ENCODE results near the gene NIPAL3.

The NIPAL3 gene

GRCh38 chr1:24374891-24375786 lies 40.5 kb upstream of the NIPAL3 start:
- Histone ChIP-seq H3K27me3 (ENCODE audit: insufficient read depth, low read length, poor library complexity) (no peaks in the 10 kb centered on the region), H3K27ac (ENCODE audit: low read depth, low read length) (peak overlapping the region; percentile 38), H3K4me3 (ENCODE audit: low read length) (no peak overlapping the region), H3K79me1 (ENCODE audit: low read length) (no peaks in the 10 kb centered on the region), H3K23ac (ENCODE audit: low read length) (no peak overlapping the region), H3K56ac (ENCODE audit: low read length) (no peak overlapping the region), H4K5ac (ENCODE audit: low read length) (no peak overlapping the region), H2BK15ac (replicated peaks; ENCODE audit: low read depth) (no peak overlapping the region), H3K79me2 (ENCODE audit: control insufficient read depth, insufficient read depth, low read length) (no peaks in the 10 kb centered on the region), H3K18ac (ENCODE audit: low read length) (no peak overlapping the region), H2BK5ac (ENCODE audit: low read length) (no peak overlapping the region), H3K4ac (ENCODE audit: low read depth, low read length) (no peak overlapping the region), H3K4me1 (ENCODE audit: control insufficient read depth, low read depth, low read length) (peaks cover 2% of the 10 kb centered on the region), H3K4me2 (ENCODE audit: low read length) (no peak overlapping the region), H3K36me3 (ENCODE audit: control insufficient read depth, insufficient read depth, low read length) (no peaks in the 10 kb centered on the region), H2AK5ac (ENCODE audit: low read length) (no peak overlapping the region), H2BK120ac (ENCODE audit: low read depth, low read length) (no peak overlapping the region), H3K9ac (ENCODE audit: low read length) (no peak overlapping the region), H4K8ac (ENCODE audit: low read depth, low read length) (no peak overlapping the region)
- DNase-seq, result peak; percentile 52
- WGBS (ENCODE audit: extremely low coverage, insufficient coverage, low lambda C conversion rate), result no CpG with 5 or more reads among the region's 13 CpGs

- H2BK120ac ChIP-seq (ENCODE audit: low read depth, low read length), result no peak overlapping the region
- no peaks in the 10 kb centered on the region for H3K79me1 ChIP-seq (ENCODE audit: low read length)
- H3K27ac ChIP-seq (ENCODE audit: low read depth, low read length), result no peak overlapping the region
- H4K8ac ChIP-seq (ENCODE audit: low read depth, low read length), result no peak overlapping the region
- no peak for DNase-seq
- H2BK15ac ChIP-seq (replicated peaks; ENCODE audit: low read depth), result no peak overlapping the region
- no peak overlapping the region for H2AK5ac ChIP-seq (ENCODE audit: low read length)
- H2BK5ac ChIP-seq (ENCODE audit: low read length), result no peak overlapping the region
- H3K27me3 ChIP-seq (ENCODE audit: insufficient read depth, low read length, poor library complexity), result no peaks in the 10 kb centered on the region
- WGBS (ENCODE audit: extremely low coverage, insufficient coverage, low lambda C conversion rate), result no CpG with 5 or more reads among the region's 8 CpGs
- H3K4ac ChIP-seq (ENCODE audit: low read depth, low read length), result no peak overlapping the region
- peaks cover 2% of the 10 kb centered on the region for H3K4me1 ChIP-seq (ENCODE audit: control insufficient read depth, low read depth, low read length)
- H3K79me2 ChIP-seq (ENCODE audit: control insufficient read depth, insufficient read depth, low read length), result no peaks in the 10 kb centered on the region
- H4K5ac ChIP-seq (ENCODE audit: low read length), result no peak overlapping the region
- H3K56ac ChIP-seq (ENCODE audit: low read length), result no peak overlapping the region
- H3K23ac ChIP-seq (ENCODE audit: low read length), result no peak overlapping the region
- no peak overlapping the region for H3K4me3 ChIP-seq (ENCODE audit: low read length)
- H3K9ac ChIP-seq (ENCODE audit: low read length), result no peak overlapping the region
- no peaks in the 10 kb centered on the region for H3K36me3 ChIP-seq (ENCODE audit: control insufficient read depth, insufficient read depth, low read length)
- H3K18ac ChIP-seq (ENCODE audit: low read length), result no peak overlapping the region
- no peak overlapping the region for H3K4me2 ChIP-seq (ENCODE audit: low read length)
Measured at GRCh38 chr1:24379733-24380315, 35.8 kb upstream of the NIPAL3 start.

- H3K36me3 ChIP-seq (ENCODE audit: control insufficient read depth, insufficient read depth, low read length), result no peaks in the 10 kb centered on the region
- H3K79me2 ChIP-seq (ENCODE audit: control insufficient read depth, insufficient read depth, low read length), result no peaks in the 10 kb centered on the region
- H4K8ac ChIP-seq (ENCODE audit: low read depth, low read length), result no peak overlapping the region
- H3K79me1 ChIP-seq (ENCODE audit: low read length), result no peaks in the 10 kb centered on the region
- H3K23ac ChIP-seq (ENCODE audit: low read length), result no peak overlapping the region
- H3K4me1 ChIP-seq (ENCODE audit: control insufficient read depth, low read depth, low read length), result no peaks in the 10 kb centered on the region
- H3K4me2 ChIP-seq (ENCODE audit: low read length), result no peak overlapping the region
- no peaks in the 10 kb centered on the region for H3K27me3 ChIP-seq (ENCODE audit: insufficient read depth, low read length, poor library complexity)
- no peak overlapping the region for H3K4me3 ChIP-seq (ENCODE audit: low read length)
- WGBS (ENCODE audit: extremely low coverage, insufficient coverage, low lambda C conversion rate), result no CpG with 5 or more reads among the region's 5 CpGs
- no peak overlapping the region for H3K4ac ChIP-seq (ENCODE audit: low read depth, low read length)
- no peak overlapping the region for H4K5ac ChIP-seq (ENCODE audit: low read length)
- no peak overlapping the region for H2BK120ac ChIP-seq (ENCODE audit: low read depth, low read length)
- H2BK15ac ChIP-seq (replicated peaks; ENCODE audit: low read depth), result no peak overlapping the region
- no peak overlapping the region for H3K56ac ChIP-seq (ENCODE audit: low read length)
- H3K18ac ChIP-seq (ENCODE audit: low read length), result no peak overlapping the region
- DNase-seq, result no peak
- H2BK5ac ChIP-seq (ENCODE audit: low read length), result no peak overlapping the region
- no peak overlapping the region for H3K9ac ChIP-seq (ENCODE audit: low read length)
- H3K27ac ChIP-seq (ENCODE audit: low read depth, low read length), result no peak overlapping the region
- no peak overlapping the region for H2AK5ac ChIP-seq (ENCODE audit: low read length)
Measured at GRCh38 chr1:24380508-24380907, 35.1 kb upstream of the NIPAL3 start.

- Histone ChIP-seq H3K23ac (ENCODE audit: low read length) (no peak overlapping the region), H4K8ac (ENCODE audit: low read depth, low read length) (no peak overlapping the region), H3K18ac (ENCODE audit: low read length) (no peak overlapping the region), H4K5ac (ENCODE audit: low read length) (no peak overlapping the region), H2BK15ac (replicated peaks; ENCODE audit: low read depth) (no peak overlapping the region), H3K4ac (ENCODE audit: low read depth, low read length) (no peak overlapping the region), H3K79me1 (ENCODE audit: low read length) (no peaks in the 10 kb centered on the region), H3K9ac (ENCODE audit: low read length) (no peak overlapping the region), H2BK120ac (ENCODE audit: low read depth, low read length) (no peak overlapping the region), H3K4me3 (ENCODE audit: low read length) (no peak overlapping the region), H3K36me3 (ENCODE audit: control insufficient read depth, insufficient read depth, low read length) (no peaks in the 10 kb centered on the region), H3K79me2 (ENCODE audit: control insufficient read depth, insufficient read depth, low read length) (no peaks in the 10 kb centered on the region), H3K4me2 (ENCODE audit: low read length) (no peak overlapping the region), H2AK5ac (ENCODE audit: low read length) (no peak overlapping the region), H3K27ac (ENCODE audit: low read depth, low read length) (no peak overlapping the region), H3K4me1 (ENCODE audit: control insufficient read depth, low read depth, low read length) (no peaks in the 10 kb centered on the region), H3K56ac (ENCODE audit: low read length) (no peak overlapping the region), H2BK5ac (ENCODE audit: low read length) (no peak overlapping the region), H3K27me3 (ENCODE audit: insufficient read depth, low read length, poor library complexity) (no peaks in the 10 kb centered on the region)
- WGBS (ENCODE audit: extremely low coverage, insufficient coverage, low lambda C conversion rate), result no CpG with 5 or more reads among the region's 2 CpGs
- no peak for DNase-seq
Measured at GRCh38 chr1:24381256-24381655, 34.3 kb upstream of the NIPAL3 start.

- Histone ChIP-seq H2AK5ac (ENCODE audit: low read length) (no peak overlapping the region), H3K18ac (ENCODE audit: low read length) (no peak overlapping the region), H4K8ac (ENCODE audit: low read depth, low read length) (no peak overlapping the region), H3K4me1 (ENCODE audit: control insufficient read depth, low read depth, low read length) (no peaks in the 10 kb centered on the region), H2BK120ac (ENCODE audit: low read depth, low read length) (no peak overlapping the region), H3K4ac (ENCODE audit: low read depth, low read length) (no peak overlapping the region), H3K27ac (ENCODE audit: low read depth, low read length) (no peak overlapping the region), H3K27me3 (ENCODE audit: insufficient read depth, low read length, poor library complexity) (no peaks in the 10 kb centered on the region), H4K5ac (ENCODE audit: low read length) (no peak overlapping the region), H3K79me1 (ENCODE audit: low read length) (no peaks in the 10 kb centered on the region), H2BK5ac (ENCODE audit: low read length) (no peak overlapping the region), H3K79me2 (ENCODE audit: control insufficient read depth, insufficient read depth, low read length) (no peaks in the 10 kb centered on the region), H3K4me3 (ENCODE audit: low read length) (no peak overlapping the region), H3K36me3 (ENCODE audit: control insufficient read depth, insufficient read depth, low read length) (no peaks in the 10 kb centered on the region), H3K56ac (ENCODE audit: low read length) (no peak overlapping the region), H3K4me2 (ENCODE audit: low read length) (no peak overlapping the region), H3K9ac (ENCODE audit: low read length) (no peak overlapping the region), H3K23ac (ENCODE audit: low read length) (no peak overlapping the region), H2BK15ac (replicated peaks; ENCODE audit: low read depth) (no peak overlapping the region)
- DNase-seq, result no peak
- WGBS (ENCODE audit: extremely low coverage, insufficient coverage, low lambda C conversion rate), result no CpG with 5 or more reads among the region's 8 CpGs
Measured at GRCh38 chr1:24382165-24382577, 33.4 kb upstream of the NIPAL3 start.
